Measurements from ENCODE around the gene CALR3. TPM values are rescaled to one million over a fixed set of nuclear protein-coding genes. Genes with fewer than 3 reads are reported as not detected.

CALR3 gene
- total and polyA plus RNA-seq, 2 of the 13 experiments (the other 11 are each of a cell fraction or from before 2014, with no cell fraction given): not detected

DNA sequence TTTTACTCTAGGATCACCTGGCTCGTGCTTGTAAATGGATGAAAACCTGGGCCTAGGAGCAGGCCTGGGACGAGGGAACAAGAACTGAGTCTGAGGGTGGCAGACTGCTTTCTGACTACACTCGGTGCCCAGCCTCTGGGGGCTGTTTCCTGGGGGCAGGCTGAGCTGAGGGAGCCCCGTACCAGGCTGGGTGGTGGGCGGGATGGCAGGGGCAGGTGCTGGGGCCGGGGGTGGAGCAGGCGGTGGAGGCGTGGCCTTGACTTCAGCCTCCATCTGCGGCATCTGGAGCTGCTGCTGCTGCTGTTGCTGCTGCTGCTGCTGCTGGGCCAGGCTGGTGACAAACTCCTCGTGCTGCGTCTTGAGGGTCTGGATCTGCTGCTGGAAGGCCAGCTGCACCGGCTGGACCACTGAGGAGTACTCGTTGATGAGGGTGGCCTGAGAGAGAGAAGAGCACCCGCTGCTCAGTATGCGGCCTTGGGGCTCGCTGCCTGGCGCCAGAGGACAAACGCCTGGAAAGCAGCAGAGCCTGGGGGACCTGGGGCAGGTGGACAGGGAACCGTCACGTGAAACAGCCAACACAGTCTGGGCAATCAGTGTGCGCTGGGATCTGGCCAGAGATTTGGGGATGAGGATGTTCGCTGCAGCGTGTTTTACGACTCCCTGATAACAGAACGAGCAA, 33.6 kb upstream of the CALR3 start:
- Histone ChIP-seq H3K9ac (ENCODE audit: insufficient read depth, low read depth, low read length) (no peak overlapping the region), H3K9me3 (ENCODE audit: low read length) (no peaks in the 10 kb centered on the region), H3K79me2 (ENCODE audit: insufficient read depth, low read length) (no peaks in the 10 kb centered on the region), H3K27me3 (ENCODE audit: control insufficient read depth in 1 of 2, insufficient read depth in 2 of 2, low read length in 2 of 2) (no peaks in the 10 kb centered on the region), H3K4me1 (ENCODE audit: insufficient read depth, low read length) (no peaks in the 10 kb centered on the region), H3K36me3 (replicated peaks in 1 of 2; ENCODE audit: control insufficient read depth in 1 of 2, insufficient read depth in 2 of 2, low read length in 2 of 2) (peaks cover 50 to 97% of the 10 kb centered on the region in 2 experiments; a peak in 4 of 5 replicates), H3K4me3 (replicated peaks in 1 of 3; ENCODE audit: insufficient read depth in 1 of 3, low read depth in 2 of 3, low read length in 3 of 3) (no peak overlapping the region), H3K4me2 (ENCODE audit: low read depth, low read length) (no peak overlapping the region), H2AFZ (ENCODE audit: low read length) (no peak overlapping the region), H3K27ac (ENCODE audit: extremely low read length, insufficient read depth, low read length) (no peak overlapping the region), H4K20me1 (ENCODE audit: insufficient read depth, low read length) (0 out of 2 replicates have a peak, but pooled peaks cover 3% of the 10 kb centered on the region)
- no TSS peak for BruUV-seq (replicated peaks)
- ChIA-PET CTCF (ENCODE audit: low intra/inter-chr PET ratio, low total read pairs) (no interaction called here), POLR2A (no interaction called here)
- no peak for ATAC-seq
- FAIRE-seq: no peak
- in situ Hi-C loops (cut with HindIII; ENCODE audit: extremely low pct_ligation_motif_present, low pct_unique_long_range_greater_than_20kb) (no loop called here), intact Hi-C loops (cut with micrococcal nuclease; ENCODE audit: unreplicated experiment) (no loop called here)
- no peak for DNase-seq (ENCODE audit: low spot score)
- TF ChIP-seq, protein P1, sequence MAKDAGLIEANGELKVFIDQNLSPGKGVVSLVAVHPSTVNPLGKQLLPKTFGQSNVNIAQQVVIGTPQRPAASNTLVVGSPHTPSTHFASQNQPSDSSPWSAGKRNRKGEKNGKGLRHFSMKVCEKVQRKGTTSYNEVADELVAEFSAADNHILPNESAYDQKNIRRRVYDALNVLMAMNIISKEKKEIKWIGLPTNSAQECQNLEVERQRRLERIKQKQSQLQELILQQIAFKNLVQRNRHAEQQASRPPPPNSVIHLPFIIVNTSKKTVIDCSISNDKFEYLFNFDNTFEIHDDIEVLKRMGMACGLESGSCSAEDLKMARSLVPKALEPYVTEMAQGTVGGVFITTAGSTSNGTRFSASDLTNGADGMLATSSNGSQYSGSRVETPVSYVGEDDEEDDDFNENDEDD (CRISPR knock-in tag; IDR thresholded peaks at IDR 0.05; ENCODE audit: borderline replicate concordance): no peak
- TF ChIP-seq AGO2 (optimal IDR thresholded peaks at IDR 0.05; ENCODE audit: low read depth, low read length): peak; percentile 37
- 98% methylated on average over 13 of the region's 25 CpGs for WGBS (ENCODE audit: low lambda C conversion rate)

DNA sequence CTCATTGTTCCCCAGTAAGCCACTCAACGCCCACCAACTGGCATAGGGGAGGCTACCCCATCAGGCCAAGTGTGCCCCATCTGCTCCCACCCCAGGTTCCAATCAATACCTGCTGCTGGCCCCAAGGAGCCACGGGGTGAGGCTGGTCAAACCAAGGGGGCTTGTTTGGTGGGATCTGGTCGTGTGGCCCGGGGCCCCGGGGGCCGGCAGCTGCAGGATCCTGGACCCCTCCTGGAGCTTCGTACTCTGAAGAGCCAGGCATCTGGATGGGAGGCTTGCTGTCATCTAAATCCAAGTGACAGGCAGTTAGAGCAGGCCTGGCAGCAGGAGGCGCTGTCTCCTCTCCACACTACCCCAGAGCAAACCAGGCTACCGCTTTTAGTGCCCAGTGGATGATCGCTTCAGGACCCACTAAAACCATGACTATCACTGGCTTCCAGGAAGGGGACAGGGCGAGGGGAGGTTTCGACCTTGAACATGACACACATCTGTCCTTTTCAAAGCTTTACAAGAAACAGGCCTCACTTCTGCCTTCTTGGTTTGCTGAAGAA, 32.1 kb upstream of the CALR3 start:
- CTCF ChIA-PET (ENCODE audit: low intra/inter-chr PET ratio, low total read pairs): no interaction called here
- H3K4me3 ChIP-seq (replicated peaks in 1 of 3; ENCODE audit: insufficient read depth in 1 of 3, low read depth in 2 of 3, low read length in 3 of 3): no peak overlapping the region
- FAIRE-seq: no peak
- intact Hi-C loops (cut with micrococcal nuclease; ENCODE audit: unreplicated experiment) (no loop called here), in situ Hi-C loops (cut with HindIII; ENCODE audit: extremely low pct_ligation_motif_present, low pct_unique_long_range_greater_than_20kb) (no loop called here)
- DNase-seq (ENCODE audit: low spot score): no peak
- H3K27me3 ChIP-seq (ENCODE audit: control insufficient read depth in 1 of 2, insufficient read depth in 2 of 2, low read length in 2 of 2): no peaks in the 10 kb centered on the region
- H3K9me3 ChIP-seq (ENCODE audit: low read length): no peaks in the 10 kb centered on the region
- POLR2A ChIA-PET: interaction anchor here (1.0 kb wide), 1 partner anchor 32 kb away, joined by 3 read pairs; the partner anchor contains the start of genes C19orf44 and CALR3
- H3K4me2 ChIP-seq (ENCODE audit: low read depth, low read length): no peak overlapping the region
- TF ChIP-seq, protein P2, sequence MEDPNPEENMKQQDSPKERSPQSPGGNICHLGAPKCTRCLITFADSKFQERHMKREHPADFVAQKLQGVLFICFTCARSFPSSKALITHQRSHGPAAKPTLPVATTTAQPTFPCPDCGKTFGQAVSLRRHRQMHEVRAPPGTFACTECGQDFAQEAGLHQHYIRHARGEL (CRISPR knock-in tag; IDR thresholded peaks at IDR 0.05): no peak
- TF ChIP-seq STAG1 (CRISPR knock-in tag; IDR thresholded peaks at IDR 0.05) (peak; percentile 53), SMC3 (IDR thresholded peaks at IDR 0.05; ENCODE audit: low read length) (0 out of 2 replicates have a peak, but pooled peaks have one; percentile 7)
- TF ChIP-seq, protein P3, sequence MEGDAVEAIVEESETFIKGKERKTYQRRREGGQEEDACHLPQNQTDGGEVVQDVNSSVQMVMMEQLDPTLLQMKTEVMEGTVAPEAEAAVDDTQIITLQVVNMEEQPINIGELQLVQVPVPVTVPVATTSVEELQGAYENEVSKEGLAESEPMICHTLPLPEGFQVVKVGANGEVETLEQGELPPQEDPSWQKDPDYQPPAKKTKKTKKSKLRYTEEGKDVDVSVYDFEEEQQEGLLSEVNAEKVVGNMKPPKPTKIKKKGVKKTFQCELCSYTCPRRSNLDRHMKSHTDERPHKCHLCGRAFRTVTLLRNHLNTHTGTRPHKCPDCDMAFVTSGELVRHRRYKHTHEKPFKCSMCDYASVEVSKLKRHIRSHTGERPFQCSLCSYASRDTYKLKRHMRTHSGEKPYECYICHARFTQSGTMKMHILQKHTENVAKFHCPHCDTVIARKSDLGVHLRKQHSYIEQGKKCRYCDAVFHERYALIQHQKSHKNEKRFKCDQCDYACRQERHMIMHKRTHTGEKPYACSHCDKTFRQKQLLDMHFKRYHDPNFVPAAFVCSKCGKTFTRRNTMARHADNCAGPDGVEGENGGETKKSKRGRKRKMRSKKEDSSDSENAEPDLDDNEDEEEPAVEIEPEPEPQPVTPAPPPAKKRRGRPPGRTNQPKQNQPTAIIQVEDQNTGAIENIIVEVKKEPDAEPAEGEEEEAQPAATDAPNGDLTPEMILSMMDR (CRISPR knock-in tag; IDR thresholded peaks at IDR 0.05): peak; percentile 59
- TF ChIP-seq, protein P4, sequence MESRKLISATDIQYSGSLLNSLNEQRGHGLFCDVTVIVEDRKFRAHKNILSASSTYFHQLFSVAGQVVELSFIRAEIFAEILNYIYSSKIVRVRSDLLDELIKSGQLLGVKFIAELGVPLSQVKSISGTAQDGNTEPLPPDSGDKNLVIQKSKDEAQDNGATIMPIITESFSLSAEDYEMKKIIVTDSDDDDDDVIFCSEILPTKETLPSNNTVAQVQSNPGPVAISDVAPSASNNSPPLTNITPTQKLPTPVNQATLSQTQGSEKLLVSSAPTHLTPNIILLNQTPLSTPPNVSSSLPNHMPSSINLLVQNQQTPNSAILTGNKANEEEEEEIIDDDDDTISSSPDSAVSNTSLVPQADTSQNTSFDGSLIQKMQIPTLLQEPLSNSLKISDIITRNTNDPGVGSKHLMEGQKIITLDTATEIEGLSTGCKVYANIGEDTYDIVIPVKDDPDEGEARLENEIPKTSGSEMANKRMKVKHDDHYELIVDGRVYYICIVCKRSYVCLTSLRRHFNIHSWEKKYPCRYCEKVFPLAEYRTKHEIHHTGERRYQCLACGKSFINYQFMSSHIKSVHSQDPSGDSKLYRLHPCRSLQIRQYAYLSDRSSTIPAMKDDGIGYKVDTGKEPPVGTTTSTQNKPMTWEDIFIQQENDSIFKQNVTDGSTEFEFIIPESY (CRISPR knock-in tag; IDR thresholded peaks at IDR 0.05): peak; percentile 16; the same call in 1 of the 2 replicates
- peak; percentile 25; the same call in 2 of the 3 replicates for ATAC-seq
- H3K9ac ChIP-seq (ENCODE audit: insufficient read depth, low read depth, low read length): no peak overlapping the region
- no peak overlapping the region for H2AFZ ChIP-seq (ENCODE audit: low read length)
- WGBS (ENCODE audit: low lambda C conversion rate): 100% methylated on average over 4 of the region's 12 CpGs
- peaks cover 49 to 93% of the 10 kb centered on the region in 2 experiments; a peak in 4 of 5 replicates for H3K36me3 ChIP-seq (replicated peaks in 1 of 2; ENCODE audit: control insufficient read depth in 1 of 2, insufficient read depth in 2 of 2, low read length in 2 of 2)
- BruUV-seq (replicated peaks): no TSS peak
- no peaks in the 10 kb centered on the region for H3K4me1 ChIP-seq (ENCODE audit: insufficient read depth, low read length)
- no peaks in the 10 kb centered on the region for H3K79me2 ChIP-seq (ENCODE audit: insufficient read depth, low read length)
- no peaks in the 10 kb centered on the region for H4K20me1 ChIP-seq (ENCODE audit: insufficient read depth, low read length)
- no peak overlapping the region for H3K27ac ChIP-seq (ENCODE audit: extremely low read length, insufficient read depth, low read length)
